HFF-Myc (cell line): ENCODE results near the gene RASEF.

Experiments
- DNase-seq: peaks from one replicate; pipeline ENCODE4 v3.0.0-alpha.2; 2011; ENCODE audit warnings: low read depth; ENCODE audit errors: extremely low read depth
- H3K4me3 ChIP-seq: replicated peaks from 2 replicates; pipeline ENCODE4 v1.5.1; 2011; ENCODE audit warnings: low read depth, mild to moderate bottlenecking, control low read depth, low read length
- TF ChIP-seq, protein P1 (sequence below): IDR thresholded peaks from 2 replicates; pipeline ENCODE4 v1.5.1; 2012; ENCODE audit warnings: mild to moderate bottlenecking, low read depth, low read length, control low read depth; ENCODE audit errors: missing control alignments

Gene RASEF

DNA sequence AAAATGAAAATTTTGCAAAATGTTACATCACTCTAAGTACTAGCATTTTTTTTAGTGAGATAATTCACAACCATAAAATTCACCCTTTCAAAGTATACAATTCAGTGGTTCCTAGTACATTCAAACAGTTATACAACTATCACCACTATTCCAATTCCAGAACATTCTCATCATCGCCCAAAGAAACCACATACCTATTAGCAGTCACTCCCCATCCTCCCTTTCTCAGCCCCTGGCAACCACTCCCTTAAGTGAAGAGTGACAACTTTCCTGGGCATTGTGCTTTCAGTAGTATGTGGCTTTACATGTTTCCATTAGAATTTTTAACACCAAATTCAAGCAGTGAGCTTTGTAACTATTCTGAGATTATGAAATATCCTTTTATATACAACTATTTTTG lies 81.4 kb downstream of the RASEF start:
- H3K4me3 ChIP-seq, result no peak overlapping the region
- no peak for DNase-seq
- TF ChIP-seq, protein P1, sequence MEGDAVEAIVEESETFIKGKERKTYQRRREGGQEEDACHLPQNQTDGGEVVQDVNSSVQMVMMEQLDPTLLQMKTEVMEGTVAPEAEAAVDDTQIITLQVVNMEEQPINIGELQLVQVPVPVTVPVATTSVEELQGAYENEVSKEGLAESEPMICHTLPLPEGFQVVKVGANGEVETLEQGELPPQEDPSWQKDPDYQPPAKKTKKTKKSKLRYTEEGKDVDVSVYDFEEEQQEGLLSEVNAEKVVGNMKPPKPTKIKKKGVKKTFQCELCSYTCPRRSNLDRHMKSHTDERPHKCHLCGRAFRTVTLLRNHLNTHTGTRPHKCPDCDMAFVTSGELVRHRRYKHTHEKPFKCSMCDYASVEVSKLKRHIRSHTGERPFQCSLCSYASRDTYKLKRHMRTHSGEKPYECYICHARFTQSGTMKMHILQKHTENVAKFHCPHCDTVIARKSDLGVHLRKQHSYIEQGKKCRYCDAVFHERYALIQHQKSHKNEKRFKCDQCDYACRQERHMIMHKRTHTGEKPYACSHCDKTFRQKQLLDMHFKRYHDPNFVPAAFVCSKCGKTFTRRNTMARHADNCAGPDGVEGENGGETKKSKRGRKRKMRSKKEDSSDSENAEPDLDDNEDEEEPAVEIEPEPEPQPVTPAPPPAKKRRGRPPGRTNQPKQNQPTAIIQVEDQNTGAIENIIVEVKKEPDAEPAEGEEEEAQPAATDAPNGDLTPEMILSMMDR, result no peak

DNA sequence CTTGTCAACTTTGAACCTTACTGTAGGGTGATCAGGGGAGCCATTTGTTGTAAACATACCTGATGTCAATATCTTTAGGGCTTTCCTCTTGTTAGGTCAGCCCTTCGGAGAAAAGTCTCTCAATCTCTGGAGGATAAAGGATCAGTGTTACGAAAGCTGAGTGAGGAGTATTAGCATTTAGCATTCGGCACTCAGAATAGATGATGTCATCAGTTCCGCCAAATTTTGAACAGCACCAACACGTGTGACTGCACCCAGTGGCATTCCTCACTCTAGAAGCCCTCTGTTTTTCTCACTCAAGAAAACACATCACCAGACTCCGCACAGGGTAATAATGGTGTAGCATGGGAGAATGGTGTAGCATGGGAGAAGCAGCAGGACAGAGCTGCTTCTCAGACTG lies 87.8 kb downstream of the RASEF start:
- TF ChIP-seq, protein P1, result no peak

DNA sequence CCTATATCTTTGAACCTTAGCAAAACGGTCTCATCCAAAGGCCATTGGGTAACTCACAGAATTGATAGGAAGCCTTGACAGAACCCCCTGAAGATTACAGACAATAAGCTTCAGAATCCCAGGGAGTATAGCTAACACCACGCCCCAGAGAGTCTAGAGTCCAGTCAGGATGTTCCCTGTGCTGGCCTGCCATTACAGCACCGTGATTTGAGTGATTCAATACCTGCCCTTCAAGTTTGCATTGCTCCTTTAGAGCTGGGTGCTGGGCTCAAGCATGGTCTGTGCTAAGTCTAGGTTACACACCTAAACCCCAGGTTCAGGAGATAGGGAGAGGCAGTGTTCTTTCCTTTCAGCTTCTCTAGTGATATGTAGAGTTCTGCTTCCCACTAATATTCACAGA lies 90.5 kb downstream of the RASEF start:
- DNase-seq, result no peak
- TF ChIP-seq, protein P1, result no peak
- H3K4me3 ChIP-seq, result no peak overlapping the region

More for the DNA sequence above, 87.8 kb downstream of the RASEF start:
- no peak for DNase-seq
- H3K4me3 ChIP-seq, result no peak overlapping the region

DNA sequence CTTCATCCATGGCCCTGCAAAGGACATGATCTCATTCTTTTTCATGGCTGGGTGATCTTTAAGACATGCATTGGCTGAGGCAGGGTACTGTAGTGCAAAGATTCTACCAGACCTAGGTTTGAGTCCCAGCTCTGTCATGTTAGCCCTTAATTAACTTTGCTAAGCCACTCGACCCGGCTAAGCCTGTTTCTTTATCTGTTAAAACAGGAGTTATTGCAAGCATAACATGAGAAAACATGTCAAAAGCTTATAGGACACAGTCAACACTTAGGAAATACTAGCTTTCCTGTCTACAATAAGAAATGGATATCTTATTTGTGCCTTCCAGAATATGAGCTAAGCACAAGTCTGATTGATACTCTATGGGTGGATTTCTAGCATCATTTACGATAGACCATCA lies 92.6 kb downstream of the RASEF start:
- no peak for DNase-seq
- no peak overlapping the region for H3K4me3 ChIP-seq
- TF ChIP-seq, protein P1, result no peak

DNA sequence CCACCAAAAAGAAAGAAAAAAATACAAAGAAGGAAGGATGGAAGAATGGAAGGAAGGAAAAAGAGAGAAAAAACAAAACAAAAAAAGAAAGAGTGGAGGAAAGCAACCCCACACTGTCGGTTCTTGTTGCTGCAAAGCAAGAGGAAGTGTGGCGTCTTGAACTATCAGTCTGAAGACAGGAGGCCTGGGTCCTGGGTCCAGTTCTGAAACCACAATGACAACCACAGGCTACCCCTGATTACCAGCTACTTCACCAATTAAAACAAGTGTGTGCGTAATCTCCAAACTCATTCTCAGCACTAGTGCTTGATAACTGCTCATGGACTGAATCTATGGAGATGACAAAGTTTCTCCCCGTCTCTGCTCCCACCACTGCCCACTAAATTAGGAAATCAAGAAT lies 93.7 kb downstream of the RASEF start:
- H3K4me3 ChIP-seq, result no peak overlapping the region
- no peak for DNase-seq
- TF ChIP-seq, protein P1, result no peak

DNA sequence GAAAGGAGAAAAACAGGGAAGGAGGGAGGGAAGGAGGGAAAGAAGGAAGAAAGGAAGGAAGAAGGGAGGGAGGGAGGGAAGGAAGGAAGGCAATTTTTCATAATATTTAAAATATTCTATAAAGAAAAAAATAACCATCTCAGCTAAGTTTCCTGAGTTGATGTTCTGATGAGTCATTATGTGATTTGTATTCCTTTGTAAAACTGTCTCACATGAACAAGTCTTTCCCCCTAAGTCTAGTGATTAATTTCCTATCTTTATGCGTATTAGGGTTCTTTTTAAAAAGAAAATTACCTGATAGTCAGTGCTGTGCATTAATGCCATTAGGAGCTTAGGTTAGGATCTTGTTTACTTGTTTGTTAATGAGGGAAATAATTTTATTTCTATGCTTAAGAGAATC lies 94.1 kb downstream of the RASEF start:
- TF ChIP-seq, protein P1, result no peak
- H3K4me3 ChIP-seq, result no peak overlapping the region
- DNase-seq, result no peak

DNA sequence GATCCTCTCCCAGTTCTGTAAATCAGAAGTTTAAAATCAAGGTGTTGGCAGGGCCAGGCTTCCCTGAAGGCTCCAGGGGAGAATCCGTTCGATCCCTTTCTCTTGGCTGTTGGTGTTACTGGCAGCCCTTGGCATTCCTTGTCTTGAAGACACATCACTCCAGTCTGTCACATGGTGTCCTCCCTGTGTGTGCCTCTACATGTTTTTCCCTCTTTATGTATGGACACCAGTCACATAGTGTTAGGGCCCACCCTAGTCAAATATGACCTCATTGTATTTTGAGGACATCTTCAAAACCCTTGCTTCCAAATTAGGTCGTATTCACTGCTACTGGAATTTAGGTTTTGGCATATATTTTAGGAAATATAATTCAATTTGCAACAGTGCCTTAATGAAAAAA lies 94.6 kb downstream of the RASEF start:
- TF ChIP-seq, protein P1, result no peak
- no peak for DNase-seq

More for the DNA sequence above, 94.6 kb downstream of the RASEF start:
- no peak overlapping the region for H3K4me3 ChIP-seq
